ENCODE measurements around the gene SPACA7. TPM values are rescaled to one million over a fixed set of nuclear protein-coding genes. Genes with fewer than 3 reads are reported as not detected.

SPACA7 gene
- total RNA-seq, 1 donor: not detected

DNA sequence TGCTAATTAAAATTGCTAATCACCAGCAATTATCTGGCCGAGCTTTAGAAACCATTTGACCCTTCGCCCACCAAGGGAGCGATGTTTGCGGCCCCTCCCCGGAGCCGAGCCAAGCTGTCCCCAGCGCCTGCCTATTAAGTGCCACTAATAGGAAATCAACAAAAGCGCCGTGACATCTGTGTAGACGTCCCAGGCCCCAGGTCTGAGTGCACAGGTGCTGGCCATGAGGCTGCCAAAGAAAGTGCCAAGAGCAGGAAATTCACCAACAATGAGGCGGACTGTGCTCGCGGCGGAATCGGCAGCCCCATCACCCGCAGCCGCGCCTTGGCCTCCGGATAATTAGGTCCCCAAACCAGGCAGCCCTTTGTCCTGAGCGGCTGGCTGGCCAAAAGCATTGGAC, 44.5 kb upstream of the SPACA7 start:
- no peak overlapping the region for H3K4me3 ChIP-seq (ENCODE audit: low read depth, low read length)
- TF ChIP-seq CTCF (IDR thresholded peaks at IDR 0.05; ENCODE audit: insufficient read depth, low read depth, low read length): no peak
- no peak for DNase-seq (ENCODE audit: low read depth)

GRCh38 chr13:112332727-112333126, 43.4 kb upstream of the SPACA7 start:
- H3K4me3 ChIP-seq (ENCODE audit: low read depth, low read length): no peak overlapping the region
- no peak for TF ChIP-seq CTCF (IDR thresholded peaks at IDR 0.05; ENCODE audit: insufficient read depth, low read depth, low read length)
- no peak for DNase-seq (ENCODE audit: low read depth)

GRCh38 chr13:112333756-112334543, 42.2 kb upstream of the SPACA7 start:
- no peak overlapping the region for H3K4me3 ChIP-seq (ENCODE audit: low read depth, low read length)
- DNase-seq (ENCODE audit: low read depth): no peak
- no peak for TF ChIP-seq CTCF (IDR thresholded peaks at IDR 0.05; ENCODE audit: insufficient read depth, low read depth, low read length)

- no peak for DNase-seq (ENCODE audit: low read depth)
- no peak overlapping the region for H3K4me3 ChIP-seq (ENCODE audit: low read depth, low read length)
- no peak for TF ChIP-seq CTCF (IDR thresholded peaks at IDR 0.05; ENCODE audit: insufficient read depth, low read depth, low read length)
These were observed 41.0 kb upstream of the SPACA7 start for GRCh38 chr13:112335135-112335534.

- no peak for TF ChIP-seq CTCF (IDR thresholded peaks at IDR 0.05; ENCODE audit: insufficient read depth, low read depth, low read length)
- DNase-seq (ENCODE audit: low read depth): no peak
- H3K4me3 ChIP-seq (ENCODE audit: low read depth, low read length): no peak overlapping the region
These were observed 34.7 kb upstream of the SPACA7 start for GRCh38 chr13:112341446-112341845.

DNA sequence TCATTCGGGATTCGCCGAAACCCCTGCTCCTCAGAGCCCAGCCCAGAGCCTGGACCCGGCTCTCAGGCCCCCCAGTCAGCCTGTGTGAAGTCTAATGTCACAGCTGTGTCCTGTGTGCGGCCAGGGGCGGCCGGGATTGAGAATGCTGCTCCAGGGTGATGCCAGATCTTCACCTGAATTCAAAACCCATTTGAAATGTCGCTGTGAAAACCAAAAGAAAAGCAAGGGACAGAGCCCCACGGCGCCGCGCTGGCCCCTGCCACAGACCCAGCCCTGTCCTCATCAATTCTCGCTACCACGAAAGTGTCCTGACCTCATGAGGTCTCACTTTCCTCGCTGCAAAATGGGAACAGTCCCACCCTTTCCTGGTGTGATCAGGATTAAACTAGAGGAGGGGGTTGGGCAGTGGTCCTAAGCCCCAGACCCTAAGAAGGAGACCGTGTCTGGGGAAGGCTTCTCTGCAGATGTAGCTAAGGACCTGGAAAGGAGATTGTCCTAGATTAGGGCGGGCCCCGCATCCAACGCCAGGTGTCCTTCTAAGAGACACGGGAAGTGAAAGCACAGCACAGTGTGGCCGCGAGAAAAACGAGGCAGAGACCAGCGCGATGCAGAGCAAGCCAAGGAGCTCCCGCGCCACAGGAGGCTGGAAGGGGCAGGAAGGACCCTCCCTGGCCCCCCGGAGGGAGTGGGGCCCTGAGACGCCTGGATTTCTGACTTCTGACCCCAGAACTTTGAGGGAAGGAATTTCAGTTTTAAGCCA, 34.0 kb upstream of the SPACA7 start:
- TF ChIP-seq CTCF (IDR thresholded peaks at IDR 0.05; ENCODE audit: insufficient read depth, low read depth, low read length): no peak
- no peak overlapping the region for H3K4me3 ChIP-seq (ENCODE audit: low read depth, low read length)
- DNase-seq (ENCODE audit: low read depth): no peak

All from fibroblast of villous mesenchyme (primary cell).